CMK (cell line): ENCODE data around the gene TSHZ3.

Experiments used
- DNase-seq: peaks from one replicate; pipeline ENCODE4 v3.0.0-alpha.2; 2010; ENCODE audit warnings: low read depth

Gene TSHZ3

DNA sequence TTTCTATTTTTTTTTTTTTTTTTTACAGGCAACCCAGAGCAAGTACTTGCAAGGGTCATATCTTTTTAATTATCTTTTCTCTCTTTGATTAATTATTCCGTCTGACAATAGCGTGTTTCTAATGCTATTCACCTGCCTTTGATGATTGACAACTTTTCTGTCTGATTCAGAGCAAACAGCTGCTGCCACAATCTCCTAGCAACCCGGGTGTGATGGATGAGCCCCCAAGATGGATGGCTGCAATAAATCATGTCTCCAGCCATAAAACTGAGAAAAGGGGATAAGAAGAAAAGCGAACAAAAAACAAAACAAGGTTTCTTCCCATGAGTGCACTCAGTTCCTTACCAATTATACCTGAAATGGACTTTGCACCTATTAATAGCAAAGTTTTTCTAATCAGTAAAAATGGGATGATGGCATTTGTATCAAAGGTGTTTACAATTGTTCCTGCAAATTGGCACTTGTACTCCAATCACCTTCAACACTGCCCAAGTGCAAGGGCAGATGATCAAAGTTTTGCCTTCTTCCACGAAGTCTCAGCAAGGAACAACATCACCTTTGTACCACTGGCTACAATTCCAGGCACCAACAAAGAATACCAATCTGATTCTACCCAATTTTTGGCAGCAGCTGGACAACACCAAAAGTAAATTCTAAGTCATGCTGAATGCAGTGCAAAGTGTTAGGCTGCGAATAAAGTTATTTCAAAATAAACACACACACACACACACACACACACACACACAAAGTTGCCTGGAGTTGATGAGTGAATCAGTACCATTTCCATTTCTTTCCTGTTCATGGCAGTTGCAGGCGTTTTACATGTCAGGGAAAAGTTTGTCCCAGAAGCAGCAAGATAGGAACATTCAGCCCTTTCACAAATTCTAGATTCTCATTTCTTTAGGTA is 12.0 kb downstream of the TSHZ3 start:
- DNase-seq = no peak

DNA sequence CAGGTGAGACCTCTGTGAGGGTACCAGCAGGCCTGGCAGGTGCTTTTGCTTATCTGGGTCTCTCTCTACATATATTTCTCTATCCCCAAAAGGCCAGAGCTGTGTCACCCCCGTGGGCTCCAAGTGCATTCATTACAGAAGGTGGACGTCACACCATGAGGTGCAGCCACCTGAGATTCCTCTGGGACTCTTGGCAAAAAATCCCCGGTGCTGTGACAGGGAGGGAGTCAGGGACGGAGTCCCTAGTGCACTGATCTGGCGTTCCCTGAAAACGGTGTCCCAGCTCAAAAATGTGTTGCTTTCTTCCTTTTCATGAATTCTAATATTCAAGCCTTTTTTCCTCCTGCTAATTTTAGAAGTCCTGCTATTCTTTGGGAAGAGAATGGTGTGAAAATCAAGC is 13.5 kb downstream of the TSHZ3 start:
- DNase-seq = no peak

DNA sequence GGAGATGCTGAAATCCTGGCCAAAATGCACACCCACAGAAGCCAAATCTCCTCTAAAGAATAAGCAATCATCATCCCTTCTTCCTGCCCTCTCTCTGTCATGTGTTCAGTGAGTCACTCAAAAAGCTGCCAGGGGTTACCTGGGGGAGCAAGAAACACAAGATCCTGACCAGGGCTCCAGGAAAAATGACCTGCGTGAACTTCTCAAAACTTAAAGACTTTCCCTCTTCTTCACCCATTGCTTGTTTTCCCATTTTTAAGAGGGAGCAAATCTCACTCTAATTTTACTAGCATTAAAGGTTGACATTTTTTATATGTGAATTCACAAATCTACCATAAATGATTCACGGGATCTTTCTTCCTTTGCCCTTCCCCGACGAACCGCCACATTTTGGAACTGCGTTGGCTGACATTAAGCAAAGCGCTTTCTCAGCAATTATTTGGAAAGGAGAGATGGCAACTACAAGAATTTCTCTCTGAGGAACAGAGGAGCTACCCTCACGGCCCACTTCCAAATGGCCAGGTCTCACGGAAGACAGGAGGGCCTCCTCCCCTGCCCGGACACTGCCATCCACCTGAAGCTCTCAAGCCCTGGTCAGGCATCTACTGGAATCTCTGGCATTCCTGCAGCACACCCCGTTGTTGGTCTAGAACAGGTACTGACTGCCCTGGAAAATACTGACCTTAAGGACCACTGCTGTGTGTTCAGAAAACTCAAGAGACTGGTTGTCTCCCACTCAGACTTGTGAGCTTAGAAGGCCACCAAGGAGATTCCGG is 14.2 kb downstream of the TSHZ3 start:
- DNase-seq = no peak

DNA sequence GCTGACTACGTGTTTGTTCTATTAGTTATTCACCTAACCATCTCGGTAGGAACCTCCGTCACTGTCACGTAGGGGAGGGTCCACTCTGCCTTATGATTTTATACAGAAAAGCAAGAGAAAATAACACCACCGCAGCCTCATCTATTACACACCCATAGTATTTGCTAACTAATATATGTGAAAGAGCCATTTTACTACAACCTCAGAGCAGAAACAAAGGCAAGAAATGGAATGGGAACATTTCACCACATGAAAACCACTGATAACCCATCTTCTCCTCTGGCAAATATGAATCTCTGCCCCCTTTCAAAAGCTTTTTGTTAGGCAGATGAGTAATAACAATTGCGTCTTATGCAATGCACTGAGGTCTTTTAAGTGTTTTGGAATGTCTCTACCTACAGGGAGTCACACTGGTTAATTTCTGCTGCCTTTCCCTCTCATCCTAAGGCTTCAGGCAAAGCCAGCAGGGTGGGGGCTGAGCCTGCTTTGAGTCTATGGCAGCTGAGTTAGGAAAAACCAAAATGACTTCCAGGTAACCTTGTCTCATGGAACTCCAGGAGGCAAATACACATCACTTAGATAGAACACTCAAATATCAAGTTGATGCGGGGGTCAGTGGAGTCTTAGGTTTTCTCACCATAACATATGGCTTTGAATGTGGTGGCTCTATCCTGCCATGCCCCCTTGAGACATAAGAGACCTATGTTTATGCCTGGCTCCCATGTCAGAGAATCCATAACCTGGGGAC is 15.0 kb downstream of the TSHZ3 start:
- DNase-seq = no peak

DNA sequence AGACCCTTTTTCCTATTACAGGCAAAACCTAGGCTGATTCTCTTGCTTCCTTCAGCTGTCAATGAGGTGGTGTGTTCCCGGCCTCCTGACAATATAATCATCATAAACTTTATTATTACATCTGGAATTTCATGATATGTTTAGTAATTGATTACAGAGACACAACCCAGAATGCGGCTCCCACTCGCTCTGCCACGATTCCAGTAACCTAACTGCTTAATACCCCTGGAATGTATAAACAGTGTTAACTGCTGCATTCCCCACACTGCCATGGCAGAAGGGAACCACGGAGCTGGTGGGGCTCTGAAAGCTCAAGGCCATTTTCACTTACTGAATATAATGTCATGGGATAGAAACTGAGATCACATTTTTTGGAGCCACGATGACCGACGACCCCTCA is 17.1 kb downstream of the TSHZ3 start:
- no peak for DNase-seq

DNA sequence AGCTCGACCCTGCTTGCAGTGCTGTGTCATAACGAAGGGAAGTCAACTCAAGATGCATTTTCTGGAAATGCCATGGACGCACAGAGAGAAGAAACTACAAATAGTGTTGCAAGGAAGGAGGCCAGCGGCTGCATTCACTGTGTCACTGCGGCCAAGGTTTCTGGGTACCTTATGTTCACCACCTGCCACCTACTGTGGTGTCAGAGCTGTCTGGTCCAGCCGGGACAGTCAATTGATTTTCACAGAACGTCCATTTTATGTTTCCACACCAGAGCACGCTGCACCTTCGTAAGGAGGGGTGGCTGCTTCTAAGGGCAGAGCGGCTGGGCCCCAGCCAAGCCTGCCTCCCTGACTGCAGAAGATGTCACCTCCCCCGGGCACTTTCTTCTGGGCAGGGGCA is 17.7 kb downstream of the TSHZ3 start:
- DNase-seq = no peak

DNA sequence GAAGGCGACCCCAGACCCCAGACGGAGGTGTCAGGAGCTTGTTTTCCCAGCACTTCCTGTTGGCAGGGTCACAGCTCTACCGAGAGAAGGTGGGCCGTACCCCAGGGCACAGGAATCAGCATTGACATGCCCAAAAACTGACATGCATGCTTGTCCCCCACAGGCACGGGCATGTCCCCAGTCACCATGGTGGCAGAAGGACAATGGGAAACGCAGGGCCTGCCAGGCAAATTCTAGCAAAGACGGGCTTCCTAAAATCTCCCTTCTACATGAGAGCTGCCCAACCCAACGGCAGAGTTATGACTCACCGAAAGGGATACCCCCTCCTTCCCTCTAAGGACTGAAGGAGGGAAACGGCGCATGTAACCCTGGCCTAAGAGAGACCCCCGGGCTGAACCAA is 18.5 kb downstream of the TSHZ3 start:
- DNase-seq = no peak

DNA sequence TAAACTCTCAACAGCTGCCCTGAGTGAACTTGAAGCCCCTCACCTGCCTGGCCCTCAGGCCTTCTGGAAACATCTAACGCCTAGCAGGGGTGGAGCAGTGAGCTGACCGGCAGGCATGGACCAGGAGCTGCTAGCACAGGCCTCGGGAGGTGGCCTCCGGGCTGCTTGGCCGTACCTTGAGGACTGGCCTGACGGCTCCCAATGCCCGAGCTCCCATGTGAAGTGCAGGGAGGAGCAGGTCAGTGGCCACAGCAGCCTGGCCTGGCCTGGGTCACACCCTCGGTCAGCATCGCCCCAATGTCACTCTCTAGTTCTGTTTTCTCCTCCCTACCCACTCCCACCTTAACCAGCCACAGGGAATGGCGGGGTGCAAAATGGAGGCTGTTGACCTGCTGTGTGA is 19.0 kb downstream of the TSHZ3 start:
- no peak for DNase-seq

DNA sequence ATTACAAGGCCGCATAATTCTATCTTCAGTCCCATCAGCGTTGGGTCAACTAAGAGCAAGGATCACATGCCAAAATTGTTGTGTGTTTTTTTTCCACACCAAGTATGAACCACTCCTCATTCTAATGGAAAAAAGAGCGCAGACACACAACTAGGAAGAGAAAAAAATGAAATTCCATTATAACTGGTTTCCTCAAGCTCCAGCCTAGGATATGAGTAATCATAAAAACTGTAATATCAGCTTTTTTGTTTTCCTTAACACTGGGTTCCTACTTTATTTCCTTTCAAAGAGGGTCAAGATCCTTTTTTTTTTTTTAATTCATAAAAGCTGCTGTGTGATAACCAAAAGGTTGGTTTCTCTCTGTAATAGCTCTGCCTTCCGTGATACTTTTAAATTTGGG is 19.4 kb downstream of the TSHZ3 start:
- DNase-seq = no peak

DNA sequence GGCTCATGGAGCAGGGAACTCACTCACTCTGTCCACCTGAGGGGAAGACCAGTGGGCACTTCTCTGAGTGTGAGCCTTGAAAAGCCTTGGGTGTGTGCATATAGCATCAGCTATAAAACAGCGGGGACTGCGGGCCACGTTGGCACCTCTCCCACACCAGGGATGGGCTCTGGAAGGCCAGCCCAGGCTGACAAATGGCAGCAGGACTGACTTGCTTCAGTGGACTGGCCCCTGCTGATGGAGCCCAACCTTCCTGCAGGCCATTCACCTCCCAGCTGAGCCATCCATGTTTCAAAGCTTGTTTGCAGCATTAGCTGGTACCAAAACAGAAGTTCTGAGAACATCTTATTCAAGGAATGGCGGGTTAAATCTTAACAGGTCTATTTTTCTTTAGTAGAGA is 21.0 kb downstream of the TSHZ3 start:
- DNase-seq = no peak

DNA sequence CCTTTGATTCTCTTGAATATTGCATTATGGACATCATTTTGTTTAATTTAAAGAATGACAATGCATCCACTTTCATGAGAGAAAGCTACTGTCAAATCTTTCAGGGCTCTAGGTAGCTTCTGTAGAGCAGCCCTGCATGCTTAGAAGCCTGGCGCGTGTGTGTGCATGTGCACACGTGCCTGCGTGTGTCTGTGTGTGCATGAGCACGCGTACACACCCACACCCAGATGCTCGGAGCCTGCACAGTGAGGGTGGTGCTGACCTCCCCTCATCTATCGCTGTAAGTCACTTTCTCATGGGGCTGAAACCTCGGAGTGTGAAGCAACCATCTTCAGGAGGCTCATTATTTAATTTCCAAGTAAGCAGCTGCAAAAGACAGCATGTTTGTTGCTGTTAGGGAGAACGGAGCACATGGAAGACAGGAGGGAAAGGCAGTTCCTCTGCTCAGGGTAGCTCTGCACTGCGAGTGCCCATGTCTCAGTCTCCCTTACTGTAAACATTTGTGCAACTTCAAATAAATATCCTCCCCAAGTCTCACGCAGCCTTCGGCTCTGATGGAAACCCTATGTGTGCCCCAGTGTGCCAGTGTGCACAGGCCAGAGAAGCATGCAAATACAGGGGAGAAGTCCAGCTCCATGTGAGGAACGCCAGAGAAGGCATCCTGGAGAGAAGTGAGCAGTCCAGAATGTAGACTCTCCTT is 22.8 kb downstream of the TSHZ3 start:
- no peak for DNase-seq

DNA sequence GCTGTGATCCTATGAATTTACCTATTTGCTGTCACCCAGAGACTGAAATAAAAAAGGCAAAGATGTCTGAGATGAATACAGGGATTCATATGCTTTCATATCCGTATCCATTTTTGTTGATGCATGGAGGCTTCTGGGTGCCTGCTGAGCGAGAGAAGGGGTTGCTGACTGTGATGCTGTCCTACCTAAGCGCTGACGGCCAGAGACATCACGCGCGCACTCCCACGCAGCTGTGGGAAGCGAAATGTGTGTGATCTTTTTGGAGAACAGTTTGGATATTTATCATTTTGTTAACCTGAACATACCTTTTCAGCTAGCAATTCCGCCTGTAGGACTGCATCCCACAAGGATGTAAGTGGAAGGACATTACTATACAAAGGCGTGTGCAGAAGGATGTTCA is 23.9 kb downstream of the TSHZ3 start:
- no peak for DNase-seq

DNA sequence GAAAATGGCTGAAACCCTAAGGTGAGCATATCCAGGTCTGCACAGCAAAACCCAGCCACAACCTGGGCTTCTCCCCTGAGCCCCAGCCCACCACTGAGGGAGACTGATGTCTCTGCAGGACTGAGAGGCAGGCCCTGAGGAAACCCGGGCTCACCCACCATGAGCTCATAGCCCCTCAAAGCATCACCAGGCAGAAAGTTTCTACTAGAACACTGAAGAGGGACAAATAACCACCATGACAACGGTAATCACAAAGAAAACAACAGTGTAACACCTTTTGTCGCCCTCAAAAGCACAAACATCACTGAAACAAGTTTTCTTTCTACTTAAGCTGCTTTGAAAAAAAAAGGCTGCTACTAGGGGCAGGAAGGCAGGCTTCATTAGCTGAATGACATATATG is 29.8 kb downstream of the TSHZ3 start:
- no peak for DNase-seq

DNA sequence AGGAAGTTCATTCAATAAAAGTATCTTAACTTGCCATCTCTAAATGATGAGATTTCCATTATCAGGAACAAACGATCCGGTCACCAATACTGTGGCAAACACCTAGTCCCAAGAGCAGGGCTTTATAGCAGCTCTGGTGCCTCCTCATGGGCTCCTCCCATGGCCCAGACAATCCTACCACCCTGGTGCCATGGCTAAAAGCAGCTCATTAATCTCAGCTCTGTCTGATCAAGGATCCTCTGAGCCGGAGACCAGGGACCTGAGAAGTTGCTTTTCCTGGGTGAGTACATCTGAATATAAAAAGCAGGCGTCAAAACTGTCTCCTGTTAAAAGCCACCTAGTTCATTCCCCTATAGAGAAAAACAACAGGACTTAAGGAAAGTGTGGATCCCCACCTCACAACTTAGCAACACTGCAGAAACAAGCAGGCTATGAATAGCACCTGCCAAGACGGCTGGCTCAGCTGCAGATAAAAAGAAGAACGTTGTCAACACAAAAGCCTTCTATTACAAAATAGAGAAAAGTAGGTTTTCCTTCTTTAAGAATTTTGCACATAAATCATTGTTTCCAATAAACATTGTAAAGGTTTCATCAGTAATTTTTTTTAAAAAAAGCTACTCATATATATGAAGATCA is 30.3 kb downstream of the TSHZ3 start:
- no peak for DNase-seq

DNA sequence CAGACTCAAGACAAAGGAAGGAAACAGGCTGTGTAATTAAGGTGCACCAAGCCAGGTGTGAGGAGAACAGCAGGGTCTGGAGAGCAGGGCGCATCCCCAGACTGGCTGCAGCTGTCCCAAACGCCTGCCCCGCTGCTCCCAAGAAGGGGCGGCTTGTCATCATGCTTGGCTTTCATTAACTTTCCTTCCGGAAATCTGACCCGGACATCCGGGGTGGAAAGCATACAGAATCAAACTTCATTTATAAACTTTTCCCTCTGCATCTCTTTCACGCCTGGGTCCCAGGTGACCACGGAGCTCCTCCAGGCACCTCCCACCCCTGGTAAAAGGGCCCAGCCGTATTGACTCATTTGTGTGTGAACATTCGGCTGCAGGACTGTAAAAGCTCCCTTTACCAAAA is 31.7 kb downstream of the TSHZ3 start:
- no peak for DNase-seq

DNA sequence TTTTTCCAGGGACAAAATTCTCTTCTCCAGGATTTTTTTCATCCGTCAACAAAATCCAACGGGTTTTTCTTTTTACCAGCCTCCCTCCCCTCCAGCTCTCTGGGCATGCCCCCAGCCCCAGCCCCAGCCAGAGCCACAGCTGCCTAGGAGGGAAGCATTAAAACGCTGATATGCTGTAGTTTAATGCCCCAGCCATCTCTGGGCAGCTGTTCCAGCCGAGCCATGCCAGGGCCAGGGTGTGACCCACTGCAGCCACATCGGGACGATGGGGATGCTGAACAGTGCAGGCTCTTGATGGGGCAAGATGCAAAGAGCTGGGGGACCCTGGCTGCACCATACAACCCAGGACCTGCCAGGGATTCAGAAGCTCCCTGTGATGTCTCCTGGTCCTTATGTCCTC is 32.1 kb downstream of the TSHZ3 start:
- no peak for DNase-seq

DNA sequence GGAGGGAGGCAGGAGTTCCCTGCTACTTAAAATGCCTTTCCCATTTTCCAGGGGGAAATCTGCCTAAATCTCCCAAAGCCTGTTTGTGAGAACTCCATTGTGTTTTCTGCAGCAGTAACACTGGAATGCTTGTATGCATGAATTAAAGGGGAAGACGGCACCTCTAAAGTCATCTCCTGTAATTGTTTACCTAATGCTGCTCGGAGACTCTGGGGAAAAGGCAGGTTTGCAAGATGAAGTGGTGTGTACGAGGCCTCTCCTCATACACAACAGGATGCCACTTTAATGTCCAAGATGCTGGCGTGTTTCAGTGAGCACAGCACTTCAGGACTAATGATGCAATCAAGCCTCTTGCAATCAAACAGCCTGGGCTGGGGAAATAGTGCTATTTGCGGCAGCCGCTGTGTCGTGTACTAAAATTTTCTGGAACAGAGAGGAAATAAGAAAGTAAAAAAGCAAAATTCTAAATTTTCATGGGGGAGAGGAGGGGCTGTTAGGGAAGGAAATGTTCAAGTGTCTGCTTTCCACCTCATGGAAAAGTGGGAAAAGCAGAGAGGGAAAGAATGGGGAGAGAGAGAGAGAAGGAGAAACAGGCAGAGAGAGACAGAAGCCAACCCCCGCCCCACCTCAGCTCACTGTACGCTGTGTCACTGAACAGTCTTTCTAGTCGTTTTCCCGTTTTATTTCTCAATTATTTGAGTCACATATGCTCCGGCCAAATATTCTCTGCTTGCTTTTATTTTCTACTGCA is 32.9 kb downstream of the TSHZ3 start:
- no peak for DNase-seq

DNA sequence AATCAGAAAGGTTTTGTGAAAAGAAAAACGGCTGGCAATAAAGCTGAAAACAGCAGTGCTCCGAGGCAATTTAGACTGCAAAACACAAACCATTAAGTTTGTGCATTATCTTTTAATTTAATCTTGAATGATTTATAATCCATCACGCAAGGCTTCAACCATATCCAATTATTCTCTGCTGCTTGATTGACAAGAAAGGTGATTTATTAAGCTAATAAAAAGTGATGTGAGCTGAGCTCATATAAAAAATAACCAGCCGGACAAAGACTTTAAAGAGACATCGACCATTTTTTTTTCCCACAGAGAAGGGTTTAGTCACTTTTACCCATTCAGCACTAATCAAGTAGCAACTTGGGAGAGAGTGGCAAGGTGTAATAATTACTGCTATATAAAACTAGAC is 33.6 kb downstream of the TSHZ3 start:
- no peak for DNase-seq

DNA sequence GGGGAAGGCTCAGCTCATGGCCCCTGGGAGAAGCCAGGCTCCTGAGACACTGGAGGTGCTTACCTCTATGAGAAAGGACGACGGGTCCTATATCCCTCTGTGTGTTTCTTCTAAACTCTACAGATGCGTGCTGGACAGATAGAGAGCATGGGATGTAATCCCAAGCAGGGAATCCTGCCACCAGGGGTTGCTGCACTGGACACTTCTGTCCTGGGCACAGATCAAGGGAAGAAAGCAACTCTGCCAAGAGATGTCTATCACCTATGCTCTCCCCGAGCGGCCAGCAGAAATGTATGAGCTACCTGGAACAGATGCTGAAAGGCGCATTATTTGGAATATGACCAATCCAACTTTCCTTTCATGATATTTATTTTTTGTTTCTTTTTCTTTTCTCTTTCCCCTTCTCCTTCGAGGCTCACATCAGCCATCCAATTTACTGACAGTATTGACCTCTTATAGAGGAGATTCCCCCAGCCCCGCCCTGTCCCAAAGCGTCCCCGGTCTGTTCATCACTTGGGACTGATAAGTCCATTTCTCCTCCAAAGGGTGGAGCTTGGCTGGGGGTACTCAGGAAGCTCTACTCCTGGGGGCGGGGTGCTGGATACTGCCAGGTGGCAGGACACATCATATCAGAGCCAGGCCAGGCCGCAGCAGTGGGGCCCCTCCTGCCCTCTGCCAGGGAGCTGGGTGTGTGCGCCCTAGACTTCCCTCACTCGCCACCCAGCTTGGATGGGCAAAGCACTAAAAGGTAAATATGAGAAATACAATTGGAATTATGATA is 34.2 kb downstream of the TSHZ3 start:
- no peak for DNase-seq

DNA sequence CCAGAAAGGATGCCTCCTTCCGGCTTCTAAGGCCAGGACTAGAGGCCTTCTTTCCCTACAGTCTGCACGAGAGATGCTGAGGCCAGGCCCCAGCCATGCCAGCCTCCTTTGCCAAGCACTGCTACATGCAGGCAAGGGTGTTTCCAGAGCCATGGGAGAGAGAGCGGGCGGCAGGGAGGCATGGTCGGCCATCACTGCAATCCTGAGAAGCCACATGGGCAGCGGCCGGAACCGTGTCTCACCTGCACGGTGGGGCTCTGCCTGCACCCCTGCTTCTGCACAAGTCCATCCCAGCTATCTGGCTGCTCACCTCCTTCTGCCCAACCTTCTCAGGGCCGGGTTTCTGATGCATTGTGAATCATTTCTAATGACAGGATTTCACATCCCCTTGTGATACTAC is 35.1 kb downstream of the TSHZ3 start:
- DNase-seq = no peak
